HCT116 (cell line): Measurements from ENCODE around the gene PLOD1. TPM values are rescaled to one million over a fixed set of nuclear protein-coding genes. Genes with fewer than 3 reads are reported as not detected.

Source experiments
- ATAC-seq: fragments of 200-7000 bp; cut with Tn5 transposase; 2 replicates; pipeline ENCODE4 v1.9.1; 2020; ENCODE audit warnings: mild to moderate bottlenecking, moderate library complexity
- BruUV-seq: library from RNA; stranded (reverse); fragments of 400-500 nt; replicated peaks from 2 replicates; lab custom pipeline; 2021; lab: Mats Ljungman, UMichigan
- CTCF ChIA-PET: fragments of 300-600 bp; sonication (Branson Sonifier 250); formaldehyde crosslinking; loops from one replicate; lab custom pipeline; 2021; ENCODE audit warnings: antibody characterized with exemption; lab: Charles Lee
- POLR2A ChIA-PET: fragments of 300-600, 350-600 bp; sonication (Branson Sonifier 250); formaldehyde crosslinking; loops from one replicate; lab custom pipeline; 2021; ENCODE audit warnings: antibody characterized with exemption; lab: Charles Lee
- RAD21 ChIA-PET, 2 experiments: fragments of 300-600 bp; sonication (Branson Sonifier 250); formaldehyde crosslinking; loops; one replicate each; lab custom pipeline; 2023; ENCODE audit warnings: low total read pairs in 2 of 2; ENCODE audit not compliant: uncharacterized antibody in 2 of 2, unreplicated experiment in 2 of 2, low non-redundant PET in 1 of 2; lab: Charles Lee
- DNase-seq: peaks from one replicate; pipeline ENCODE4 v3.0.0-alpha.2; 2010; ENCODE audit warnings: low read depth, low spot score
- H2AFZ ChIP-seq: fragments of 200-600 bp; shearing (Covaris generic), sonication (generic); 2 replicates; pipeline ENCODE4 v1.6.1; 2017; ENCODE audit warnings: low read depth, mixed run types, mixed read lengths, antibody characterized with exemption, low read length; ENCODE audit not compliant: poor library complexity, severe bottlenecking
- H3K27ac ChIP-seq: 2 replicates; pipeline ENCODE4 v1.5.1; 2012; ENCODE audit warnings: low read depth, low read length
- H3K27me3 ChIP-seq: fragments of 200-600 bp; sonication (generic); 2 replicates; pipeline ENCODE4 v1.6.1; 2016; ENCODE audit warnings: mixed run types, low read length, mixed read lengths; ENCODE audit not compliant: insufficient read depth
- H3K36me3 ChIP-seq, 2 experiments: fragments of 200-500 bp in 1 of 2; fragments of 200-600 bp in 1 of 2; sonication (Bioruptor generic) in 1 of 2; sonication (generic) in 1 of 2; 2 replicates each; pipeline versions ENCODE4 v1.5.1 to v1.6.1; 2014 to 2016; ENCODE audit warnings: low read length in 2 of 2, inconsistent platforms in 1 of 2, mixed read lengths in 1 of 2, mixed run types in 1 of 2; ENCODE audit not compliant: insufficient read depth in 2 of 2, control insufficient read depth in 1 of 2
- H3K4me1 ChIP-seq, 2 experiments: fragments of 200-600 bp in 1 of 2; sonication (generic) in 1 of 2; 2 replicates each; pipeline versions ENCODE4 v1.5.1 to v1.6.1; 2012 to 2017; ENCODE audit warnings: low read length in 2 of 2, inconsistent platforms in 1 of 2, mild to moderate bottlenecking in 1 of 2, mixed read lengths in 1 of 2, mixed run types in 1 of 2, moderate library complexity in 1 of 2; ENCODE audit not compliant: insufficient read depth in 2 of 2, control insufficient read depth in 1 of 2
- H3K4me2 ChIP-seq: fragments of 200-600 bp; sonication (generic); 2 replicates; pipeline ENCODE4 v1.6.1; 2017; ENCODE audit warnings: mixed run types, low read length, mixed read lengths
- H3K4me3 ChIP-seq, 2 experiments: fragments of 200-600 bp in 1 of 2; sonication (generic) in 1 of 2; replicated peaks in 1 of 2; 2 replicates each; pipeline ENCODE4 v1.5.1; 2011 to 2016; ENCODE audit warnings: low read length in 2 of 2, control low read depth in 1 of 2, low read depth in 1 of 2, mild to moderate bottlenecking in 1 of 2, mixed read lengths in 1 of 2, mixed run types in 1 of 2
- H3K79me2 ChIP-seq: fragments of 200-600 bp; sonication (generic); 2 replicates; pipeline ENCODE4 v1.6.1; 2017; ENCODE audit warnings: mild to moderate bottlenecking, mixed run types, low read length, moderate library complexity, mixed read lengths; ENCODE audit not compliant: insufficient read depth
- H3K9ac ChIP-seq: fragments of 200-600 bp; sonication (generic); 2 replicates; pipeline ENCODE4 v1.6.1; 2016; ENCODE audit warnings: low read length, mixed read lengths
- H3K9me2 ChIP-seq: fragments of 200-600 bp; sonication (generic), shearing (Covaris generic); 2 replicates; pipeline ENCODE4 v1.6.1; 2017; ENCODE audit warnings: mixed run types, mild to moderate bottlenecking, moderate library complexity; ENCODE audit not compliant: insufficient read depth
- H3K9me3 ChIP-seq, 2 experiments: fragments of 200-500 bp in 1 of 2; fragments of 200-600 bp in 1 of 2; sonication (Bioruptor generic) in 1 of 2; sonication (generic) in 1 of 2; 2 replicates each; pipeline ENCODE4 v1.6.1; 2014 to 2017; ENCODE audit warnings: low read length in 2 of 2, mixed read lengths in 2 of 2, inconsistent platforms in 1 of 2, low read depth in 1 of 2, mild to moderate bottlenecking in 1 of 2, mixed run types in 1 of 2, moderate library complexity in 1 of 2; ENCODE audit not compliant: control insufficient read depth in 1 of 2, insufficient read depth in 1 of 2
- H4K20me1 ChIP-seq: fragments of 200-600 bp; sonication (generic), shearing (Covaris generic); 2 replicates; pipeline ENCODE4 v1.6.1; 2017; ENCODE audit warnings: mixed run types, mild to moderate bottlenecking, moderate library complexity; ENCODE audit not compliant: insufficient read depth
- EZH2 ChIP-seq: fragments of 200-600 bp; sonication (generic); IDR thresholded peaks from 2 replicates; pipeline ENCODE4 v1.6.1; 2017; ENCODE audit warnings: antibody characterized with exemption, mixed run types
- MAX ChIP-seq: IDR thresholded peaks from 2 replicates; pipeline ENCODE4 v1.6.1; 2012
- RAD21 ChIP-seq: IDR thresholded peaks from 2 replicates; pipeline ENCODE4 v1.6.1; 2012; ENCODE audit warnings: low read depth, mild to moderate bottlenecking
- SIN3A ChIP-seq: IDR thresholded peaks from 2 replicates; pipeline ENCODE4 v1.6.1; 2012; ENCODE audit warnings: low read depth
- SP1 ChIP-seq: IDR thresholded peaks from 2 replicates; pipeline ENCODE4 v1.6.1; 2012; ENCODE audit warnings: low read depth
- intact Hi-C: fragments of 100-400 bp; cut with micrococcal nuclease; formaldehyde crosslinking; loops from 2 replicates; pipeline ENCODE4 v1.10.0; 2022
- total RNA-seq: library from RNA; stranded (reverse); gene quantifications from one replicate; pipeline ENCODE4 v1.2.1, GENCODE V29; 2021; ENCODE audit not compliant: unreplicated experiment

PLOD1 gene
- total RNA-seq, 1 experiment from 2014 or later: 175 TPM

- CTCF ChIA-PET: no interaction called here
These were observed 14.4 kb downstream of the PLOD1 start for GRCh38 chr1:11948822-11949458.

GRCh38 chr1:11951901-11952300 is 17.4 kb downstream of the PLOD1 start:
- Histone ChIP-seq H3K4me2 (no peak overlapping the region), H3K4me1 (peaks cover 0 to 3% of the 10 kb centered on the region in 2 experiments; a peak in 1 of 4 replicates), H2AFZ (no peak overlapping the region), H3K27ac (no peak overlapping the region), H3K9me2 (no peaks in the 10 kb centered on the region), H3K36me3 (peaks cover 46 to 59% of the 10 kb centered on the region in 2 experiments), H3K4me3 (no peak overlapping the region), H4K20me1 (no peaks in the 10 kb centered on the region), H3K9ac (no peak overlapping the region), H3K27me3 (no peaks in the 10 kb centered on the region), H3K9me3 (no peaks in the 10 kb centered on the region), H3K79me2 (no peaks in the 10 kb centered on the region)
- POLR2A ChIA-PET: interaction anchor here (2.6 kb wide), 1 partner anchor 43 kb away, joined by 6 read pairs; no protein-coding TSS in a partner anchor
- TF ChIP-seq MAX: no peak
- no peak for TF ChIP-seq RAD21
- TF ChIP-seq EZH2: no peak
- TF ChIP-seq SP1: no peak
- DNase-seq (no peak), ATAC-seq (no peak)
- intact Hi-C loops: no loop called here
- BruUV-seq: no TSS peak
- RAD21 ChIA-PET: no interaction called here
- CTCF ChIA-PET: no interaction called here

More at GRCh38 chr1:11948822-11949458, 14.4 kb downstream of the PLOD1 start:
- H3K36me3 ChIP-seq: peaks cover 29 to 61% of the 10 kb centered on the region in 2 experiments
- H3K27me3 ChIP-seq: no peaks in the 10 kb centered on the region
- H2AFZ ChIP-seq: no peak overlapping the region
- no peaks in the 10 kb centered on the region for H3K9me3 ChIP-seq
- RAD21 ChIA-PET: no interaction called here
- intact Hi-C loops: no loop called here
- H3K4me1 ChIP-seq: peaks cover 5 to 19% of the 10 kb centered on the region in 2 experiments; a peak in 2 of 4 replicates
- ATAC-seq (peak; percentile 67), DNase-seq (no peak)
- H3K4me2 ChIP-seq: no peak overlapping the region
- no TSS peak for BruUV-seq
- TF ChIP-seq SIN3A: no peak
- H3K4me3 ChIP-seq: no peak overlapping the region
- no peaks in the 10 kb centered on the region for H3K79me2 ChIP-seq
- H3K9me2 ChIP-seq: no peaks in the 10 kb centered on the region
- POLR2A ChIA-PET: interaction anchor here (2.5 kb wide), 1 partner anchor 39 kb away, joined by 17 read pairs; no protein-coding TSS in a partner anchor
- no peaks in the 10 kb centered on the region for H4K20me1 ChIP-seq
- no peak overlapping the region for H3K9ac ChIP-seq
- no peak overlapping the region for H3K27ac ChIP-seq
